A549 treated with CpdA at 1 μM for 4 hours (cell line): ENCODE data around the gene GGTLC1. TPM values are rescaled to one million over a fixed set of nuclear protein-coding genes. Genes with fewer than 3 reads are reported as not detected.

Experiments used
- total RNA-seq: library from RNA; stranded (reverse); fragments of 200-300 nt; extraction: Qiagen RNA extraction; gene quantifications from 5 replicates; pipeline ENCODE4 v1.2.3, GENCODE V29; 2022; ENCODE audit warnings: low read depth

The GGTLC1 gene
- total RNA-seq = not detected in 5 replicates

DNA sequence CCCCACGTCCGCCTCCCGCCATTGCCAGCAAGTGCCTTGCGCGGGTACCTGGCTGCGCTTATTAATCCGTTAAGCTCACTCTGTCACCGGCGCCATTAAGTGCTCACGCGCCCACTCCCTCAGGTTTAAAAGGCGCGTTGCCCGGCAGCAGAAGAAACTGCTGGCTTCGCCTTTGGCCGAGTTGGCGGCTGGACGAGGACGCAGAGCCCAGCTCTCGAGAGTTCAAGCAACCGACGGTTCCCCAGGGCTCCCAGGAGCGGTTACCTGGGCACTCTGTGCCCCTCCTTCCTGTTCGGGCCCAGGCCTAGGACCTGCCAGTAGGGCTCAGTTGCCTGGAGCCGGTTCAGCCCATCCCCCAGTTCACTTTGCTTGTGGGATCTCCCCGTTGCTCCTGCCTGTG is at the start of gene GGTLC1:
TSS of gene GGTLC1 (minus strand) at position 219 of the 400 bp plus-strand sequence. CDS start 2,168 bp downstream, outside the sequence.

Other genes with a start within 250 kb of the GGTLC1 start
- gene CST1, start 237.8 kb downstream of the GGTLC1 start, total RNA-seq = 1.3 to 2.0 TPM (median 1.6 TPM) in 5 replicates
- 0.22 to 0.44 TPM (median 0.39 TPM) in 3 of 5 replicates, not detected in the others for gene CST2, start 162.1 kb downstream of the GGTLC1 start, total RNA-seq
- not detected in 5 replicates for gene CST5, start 109.0 kb downstream of the GGTLC1 start, total RNA-seq